Activated naive CD8-positive, alpha-beta T cell treated with anti-CD3 and anti-CD28 coated beads for 36 hours (primary cell): Measurements from ENCODE around the gene STAC. TPM values are rescaled to one million over a fixed set of nuclear protein-coding genes. Genes with fewer than 3 reads are reported as not detected.
"Not testable (repeated sequence)": the region's sequence is repeated elsewhere in the genome, so short reads cannot be mapped to it uniquely, and the experiment has no call there.

ENCODE experiments used
- DNase-seq: peaks from one replicate; pipeline ENCODE4 v3.0.0; 2021
- H3K27ac Mint-ChIP-seq: one replicate; pipeline ENCODE4 v1.8.0; 2022; ENCODE audit warnings: mild to moderate bottlenecking, moderate library complexity, mixed read lengths
- H3K27me3 Mint-ChIP-seq: one replicate; pipeline ENCODE4 v1.8.0; 2022; ENCODE audit warnings: mild to moderate bottlenecking, mixed read lengths
- H3K36me3 Mint-ChIP-seq: one replicate; pipeline ENCODE4 v1.8.0; 2021; ENCODE audit warnings: mild to moderate bottlenecking, mixed read lengths
- H3K4me1 Mint-ChIP-seq: one replicate; pipeline ENCODE4 v1.8.0; 2021; ENCODE audit warnings: mixed read lengths
- H3K4me3 Mint-ChIP-seq: one replicate; pipeline ENCODE4 v1.8.0; 2022; ENCODE audit warnings: mild to moderate bottlenecking, moderate library complexity, mixed read lengths
- H3K9me3 Mint-ChIP-seq: one replicate; pipeline ENCODE4 v1.8.0; 2022; ENCODE audit warnings: mixed read lengths
- total RNA-seq, 2 experiments: library from RNA; stranded (reverse); gene quantifications; one replicate each; pipeline ENCODE4 v1.2.3, GENCODE V29; 2021

STAC gene
- total RNA-seq, 2 experiments from 2014 or later, result not detected

DNA sequence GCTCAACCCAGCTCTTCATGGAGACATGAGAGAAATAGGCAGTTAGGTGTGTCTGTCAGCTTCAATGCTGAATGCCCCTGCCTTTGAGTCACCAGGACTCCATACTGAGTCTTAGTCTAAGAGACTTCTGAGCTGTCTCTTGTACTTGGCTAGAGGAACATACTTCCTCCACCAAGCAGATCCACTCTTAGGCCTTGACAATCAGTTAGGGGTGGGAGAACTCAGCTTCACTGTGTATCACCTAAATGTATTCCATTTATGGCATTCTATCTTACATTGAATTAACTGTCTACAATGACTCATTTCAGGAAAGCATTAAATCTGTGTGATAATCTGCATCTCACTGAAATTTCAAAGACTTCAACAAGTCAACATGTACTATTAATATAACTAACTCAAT lies 66.0 kb downstream of the STAC start:
- Mint-ChIP-seq H3K27me3 (peaks cover 3% of the 10 kb centered on the region), H3K36me3 (no peaks in the 10 kb centered on the region), H3K4me1 (no peaks in the 10 kb centered on the region), H3K4me3 (no peak overlapping the region), H3K27ac (no peak overlapping the region), H3K9me3 (no peaks in the 10 kb centered on the region)
- no peak for DNase-seq

DNA sequence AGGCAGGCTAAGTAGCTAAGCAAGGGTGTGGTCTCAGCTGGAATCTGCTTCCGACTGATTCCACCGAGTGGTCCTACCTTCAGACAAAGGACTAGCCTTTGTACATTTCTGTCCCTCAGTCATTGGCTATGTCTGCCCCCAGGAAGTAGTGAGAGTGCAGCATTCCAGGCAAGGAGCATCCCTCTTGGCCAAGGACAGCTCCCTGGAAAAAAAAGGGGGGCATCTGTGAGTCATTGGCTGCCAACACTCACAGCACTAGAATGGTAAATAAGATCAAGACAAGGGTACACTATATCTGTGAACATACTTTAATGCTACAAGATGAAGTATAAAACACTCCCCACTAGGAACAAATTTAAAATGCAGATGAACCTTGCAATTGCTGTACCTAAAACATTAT lies 66.8 kb downstream of the STAC start:
- Mint-ChIP-seq H3K4me1 (no peaks in the 10 kb centered on the region), H3K4me3 (no peak overlapping the region), H3K27ac (no peak overlapping the region), H3K9me3 (no peaks in the 10 kb centered on the region), H3K36me3 (no peaks in the 10 kb centered on the region), H3K27me3 (peaks cover 3% of the 10 kb centered on the region)
- no peak for DNase-seq

DNA sequence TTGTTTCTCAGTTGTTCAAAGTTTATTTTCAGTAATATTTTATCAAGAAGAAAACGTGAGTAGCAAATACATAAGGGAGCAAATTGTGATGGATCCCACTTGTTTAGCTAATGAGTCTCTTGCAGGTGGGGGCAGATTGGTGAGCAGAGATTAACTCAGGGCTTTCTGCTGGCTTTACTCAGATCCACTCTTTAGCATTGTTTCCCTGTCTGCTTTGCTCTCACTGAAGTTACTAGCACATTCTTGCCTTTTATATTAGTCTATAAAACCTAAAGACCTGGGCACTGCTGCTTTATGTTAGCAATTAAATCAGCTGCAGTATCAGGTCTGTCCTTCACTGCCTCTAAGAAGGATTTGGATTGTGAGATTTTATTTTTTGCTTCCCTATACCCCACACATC lies 71.5 kb downstream of the STAC start:
- Mint-ChIP-seq H3K9me3 (no peaks in the 10 kb centered on the region), H3K27me3 (no peaks in the 10 kb centered on the region), H3K4me1 (no peaks in the 10 kb centered on the region), H3K4me3 (no peak overlapping the region), H3K27ac (no peak overlapping the region), H3K36me3 (no peaks in the 10 kb centered on the region)
- DNase-seq, result no peak

DNA sequence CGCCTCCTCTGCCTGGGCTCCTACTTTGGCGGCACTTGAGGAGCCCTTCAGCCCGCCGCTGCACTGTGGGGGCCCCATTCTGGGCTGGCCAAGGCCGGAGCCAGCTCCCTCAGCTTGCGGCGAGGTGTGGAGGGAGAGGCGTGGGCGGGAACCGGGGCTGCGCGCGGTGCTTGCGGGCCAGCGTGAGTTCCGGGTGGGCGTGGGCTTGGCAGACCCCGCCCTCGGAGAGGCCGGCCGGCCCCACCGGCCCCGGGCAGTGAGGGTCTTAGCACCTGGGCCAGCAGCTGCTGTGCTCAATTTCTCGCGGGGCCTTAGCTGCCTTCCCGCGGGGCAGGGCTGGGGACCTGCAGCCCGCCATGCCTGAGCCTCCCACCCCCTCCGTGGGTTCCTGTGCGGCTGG lies 72.9 kb downstream of the STAC start:
- DNase-seq, H3K9me3 Mint-ChIP-seq, H3K4me1 Mint-ChIP-seq, H3K36me3 Mint-ChIP-seq, H3K27ac Mint-ChIP-seq, H3K4me3 Mint-ChIP-seq, H3K27me3 Mint-ChIP-seq: not testable (repeated sequence)

DNA sequence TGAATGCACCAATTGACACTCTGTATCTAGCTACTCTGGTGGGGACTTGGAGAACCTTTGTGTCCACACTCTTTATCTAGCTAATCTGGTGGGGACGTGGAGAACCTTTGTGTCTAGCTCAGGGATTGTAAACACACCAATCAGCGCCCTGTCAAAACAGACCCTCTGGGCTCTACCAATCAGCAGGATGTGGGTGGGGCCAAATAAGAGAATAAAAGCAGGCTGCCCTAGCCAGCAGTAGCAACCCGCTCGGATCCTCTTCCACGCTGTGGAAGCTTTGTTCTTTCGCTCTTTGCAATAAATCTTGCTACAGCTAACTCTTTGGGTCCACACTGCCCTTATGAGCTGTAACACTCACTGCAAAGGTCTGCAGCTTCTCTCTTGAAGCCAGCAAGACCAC lies 73.6 kb downstream of the STAC start:
- H3K27ac Mint-ChIP-seq, DNase-seq: not testable (repeated sequence)

DNA sequence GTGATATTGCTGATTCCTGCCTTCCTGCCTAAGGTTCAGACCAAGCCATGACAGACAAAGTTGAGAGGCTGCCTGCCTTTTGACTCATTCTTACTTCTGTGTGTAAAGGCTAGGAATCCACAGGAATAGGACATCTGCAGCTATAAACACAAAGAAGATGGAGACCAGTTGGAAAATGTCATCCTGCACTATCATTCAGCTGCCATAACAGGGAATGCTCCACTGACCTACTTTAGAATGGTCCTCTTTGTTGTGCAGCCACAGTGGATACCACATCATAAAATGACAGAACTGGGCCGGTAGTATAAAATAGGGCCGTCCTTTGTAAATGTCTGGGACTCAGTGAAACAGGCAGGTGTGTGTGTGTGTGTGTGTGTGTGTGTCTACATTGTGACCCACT lies 75.1 kb downstream of the STAC start:
- H3K9me3 Mint-ChIP-seq, result no peaks in the 10 kb centered on the region
- no peaks in the 10 kb centered on the region for H3K36me3 Mint-ChIP-seq
- no peak overlapping the region for H3K4me3 Mint-ChIP-seq
- H3K4me1 Mint-ChIP-seq, result no peaks in the 10 kb centered on the region
- H3K27ac Mint-ChIP-seq, result no peak overlapping the region
- no peak for DNase-seq
- H3K27me3 Mint-ChIP-seq, result no peaks in the 10 kb centered on the region

More for the DNA sequence above, 73.6 kb downstream of the STAC start:
- H3K4me3 Mint-ChIP-seq, H3K36me3 Mint-ChIP-seq, H3K27me3 Mint-ChIP-seq, H3K9me3 Mint-ChIP-seq, H3K4me1 Mint-ChIP-seq: not testable (repeated sequence)

DNA sequence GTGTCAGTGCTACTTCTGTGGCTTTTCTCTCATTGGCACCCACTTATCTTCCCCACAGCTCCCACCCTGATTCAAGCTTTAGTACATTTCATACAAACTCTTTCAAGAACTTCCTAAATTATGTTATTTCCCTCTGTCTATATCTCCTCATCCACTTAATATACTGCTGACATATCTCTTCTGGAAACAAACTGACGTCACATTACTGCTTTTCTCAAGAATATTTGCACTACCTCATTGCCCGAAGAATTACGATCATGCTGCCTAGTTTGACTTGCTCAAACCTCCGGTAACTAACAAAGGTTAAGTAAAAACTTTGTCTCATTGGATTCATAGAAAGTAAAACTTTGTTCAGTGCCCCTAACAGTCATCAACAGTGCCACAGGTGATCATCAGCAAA lies 76.5 kb downstream of the STAC start:
- Mint-ChIP-seq H3K4me3 (no peak overlapping the region), H3K9me3 (no peaks in the 10 kb centered on the region)

DNA sequence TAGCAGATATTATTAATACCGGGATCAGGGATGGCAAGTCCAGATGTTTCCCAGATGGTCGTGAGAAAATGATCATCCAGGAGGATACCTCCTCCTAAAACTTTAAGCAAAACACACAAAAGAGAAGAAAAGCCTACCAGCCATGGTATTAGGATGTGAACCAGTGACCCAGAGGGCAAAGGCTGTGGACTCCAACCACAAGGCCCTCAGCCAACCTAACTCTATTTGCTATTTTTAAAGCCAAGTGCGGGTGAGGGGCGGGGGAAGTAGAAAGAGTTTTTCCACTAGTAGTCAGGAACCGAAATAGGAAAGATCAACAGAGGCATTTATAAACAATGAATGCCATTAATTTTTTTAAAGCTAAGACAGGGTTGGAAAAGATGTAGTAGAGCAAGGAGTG lies 77.4 kb downstream of the STAC start:
- Mint-ChIP-seq H3K27me3 (no peaks in the 10 kb centered on the region), H3K27ac (no peak overlapping the region), H3K36me3 (no peaks in the 10 kb centered on the region), H3K4me1 (no peaks in the 10 kb centered on the region), H3K4me3 (no peak overlapping the region), H3K9me3 (no peaks in the 10 kb centered on the region)
- DNase-seq, result no peak

More for the DNA sequence above, 76.5 kb downstream of the STAC start:
- Mint-ChIP-seq H3K36me3 (no peaks in the 10 kb centered on the region), H3K27ac (no peak overlapping the region), H3K4me1 (no peaks in the 10 kb centered on the region), H3K27me3 (no peaks in the 10 kb centered on the region)
- no peak for DNase-seq

DNA sequence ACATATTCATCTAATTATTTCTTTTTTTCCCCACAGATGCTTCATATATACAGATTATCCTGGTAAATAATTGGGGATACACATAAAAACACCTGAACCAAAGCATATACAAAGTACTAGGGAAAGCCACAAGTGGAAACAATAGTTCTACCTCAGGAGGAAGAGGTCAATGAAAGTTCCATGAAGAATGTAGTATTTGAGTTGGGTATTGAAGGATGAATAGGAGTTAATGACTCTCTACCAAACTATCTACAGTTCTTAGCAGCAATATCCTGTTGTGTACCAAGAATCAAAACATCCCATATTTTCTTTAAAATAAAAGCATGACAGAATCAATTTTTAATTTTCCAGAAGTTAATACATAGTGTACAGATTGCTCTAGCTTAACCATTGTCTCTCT lies 78.9 kb downstream of the STAC start:
- no peaks in the 10 kb centered on the region for H3K4me1 Mint-ChIP-seq
- H3K9me3 Mint-ChIP-seq, result no peaks in the 10 kb centered on the region
- no peaks in the 10 kb centered on the region for H3K36me3 Mint-ChIP-seq
- no peak overlapping the region for H3K27ac Mint-ChIP-seq
- H3K4me3 Mint-ChIP-seq, result no peak overlapping the region
- H3K27me3 Mint-ChIP-seq, result no peaks in the 10 kb centered on the region
- DNase-seq, result no peak

DNA sequence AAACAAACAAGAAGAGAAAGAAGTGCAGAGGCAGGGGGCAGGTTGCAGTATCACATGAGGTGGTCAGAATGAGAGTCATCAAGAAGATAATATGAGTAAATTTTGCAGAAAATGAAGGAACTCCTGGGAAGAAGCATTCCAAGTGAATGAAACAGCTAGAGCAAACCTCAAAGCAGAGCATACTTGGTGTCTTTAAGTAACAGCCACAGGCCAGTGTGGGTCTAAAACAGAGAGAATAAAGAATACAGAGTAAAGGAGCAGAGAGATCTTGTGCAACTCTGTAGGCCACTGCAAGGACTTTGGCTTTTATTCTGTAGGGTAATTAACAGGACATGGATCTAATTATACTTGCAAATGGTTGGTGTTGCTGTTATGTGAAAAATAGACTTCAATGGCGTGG lies 81.3 kb downstream of the STAC start:
- peaks cover 4% of the 10 kb centered on the region for H3K9me3 Mint-ChIP-seq
- no peaks in the 10 kb centered on the region for H3K36me3 Mint-ChIP-seq
- no peak overlapping the region for H3K4me3 Mint-ChIP-seq
- no peak for DNase-seq
- H3K4me1 Mint-ChIP-seq, result no peaks in the 10 kb centered on the region
- H3K27me3 Mint-ChIP-seq, result no peaks in the 10 kb centered on the region
- H3K27ac Mint-ChIP-seq, result no peak overlapping the region

DNA sequence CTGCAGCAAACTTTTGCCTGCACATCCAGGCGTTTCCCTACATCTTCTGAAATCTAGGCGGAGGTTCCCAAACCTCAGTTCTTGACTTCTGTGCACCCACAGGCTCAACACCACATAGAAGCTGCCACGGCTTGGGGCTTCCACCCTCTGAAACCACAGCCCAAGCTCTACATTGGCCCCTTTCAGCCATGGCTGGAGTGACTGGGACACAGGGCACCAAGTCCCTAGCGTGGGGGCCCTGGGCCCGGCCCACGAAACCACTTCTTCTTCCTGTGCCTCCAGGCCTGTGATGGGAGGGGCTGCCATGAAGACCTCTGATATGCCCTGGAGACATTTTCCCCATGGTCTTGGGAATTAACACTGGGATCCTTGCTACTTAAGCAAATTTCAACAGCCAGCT lies 91.7 kb downstream of the STAC start:
- H3K27me3 Mint-ChIP-seq, H3K27ac Mint-ChIP-seq, H3K9me3 Mint-ChIP-seq, H3K4me3 Mint-ChIP-seq, DNase-seq, H3K36me3 Mint-ChIP-seq, H3K4me1 Mint-ChIP-seq: not testable (repeated sequence)

DNA sequence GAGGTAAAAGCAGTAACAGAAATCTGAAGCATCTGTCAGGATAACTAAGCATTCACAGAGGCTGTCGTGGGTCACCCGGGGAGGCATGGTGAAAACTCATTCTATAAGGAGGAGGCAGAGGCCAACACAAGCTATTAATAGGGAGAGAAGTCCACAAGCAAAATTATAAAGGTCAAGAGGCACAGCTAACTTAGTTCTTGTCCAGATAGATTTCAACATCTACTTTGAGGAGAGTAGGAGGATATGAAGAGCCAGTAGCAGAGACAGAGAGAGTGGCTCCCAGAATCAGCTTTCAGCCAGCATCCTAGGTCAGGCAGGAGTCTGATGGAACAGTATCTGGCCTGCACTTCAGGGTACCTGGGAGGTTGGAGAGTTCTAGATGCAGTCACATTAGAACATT lies 95.3 kb downstream of the STAC start:
- DNase-seq, result no peak
- H3K27ac Mint-ChIP-seq, result no peak overlapping the region
- no peaks in the 10 kb centered on the region for H3K27me3 Mint-ChIP-seq
- H3K4me3 Mint-ChIP-seq, result no peak overlapping the region
- H3K9me3 Mint-ChIP-seq, result peaks cover 5% of the 10 kb centered on the region
- no peaks in the 10 kb centered on the region for H3K36me3 Mint-ChIP-seq
- H3K4me1 Mint-ChIP-seq, result no peaks in the 10 kb centered on the region

DNA sequence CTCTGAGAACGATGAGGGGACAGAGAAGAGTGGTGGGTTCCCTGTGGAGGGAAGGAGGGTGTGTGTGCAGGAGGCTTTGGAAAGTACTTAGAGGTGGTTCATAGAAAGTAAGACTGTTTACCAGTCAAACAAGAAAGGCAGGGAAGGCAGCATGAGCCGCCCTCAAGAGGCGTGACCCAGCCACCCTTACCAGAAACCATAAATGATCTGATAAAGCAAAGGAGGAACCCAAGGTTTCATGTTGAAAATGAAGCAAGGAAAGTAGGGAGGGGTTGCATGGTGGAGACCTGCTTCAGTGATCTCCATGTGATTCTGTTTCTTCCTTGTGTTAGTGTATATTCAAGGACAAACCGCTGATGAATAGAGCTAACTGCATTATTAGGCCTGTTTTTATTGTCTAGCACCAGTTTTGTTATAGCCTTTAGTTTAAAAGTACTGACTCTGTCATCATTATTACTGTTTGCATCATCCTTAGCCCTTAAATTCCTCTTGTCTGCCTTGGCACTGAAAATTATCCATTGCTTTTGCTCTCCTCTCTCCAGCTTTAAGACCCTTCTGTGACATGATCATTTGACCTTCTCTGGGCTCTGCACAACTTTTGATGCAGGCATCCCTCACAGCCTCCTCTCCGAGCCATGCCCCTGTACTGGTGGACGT lies 96.1 kb downstream of the STAC start:
- Mint-ChIP-seq H3K36me3 (no peaks in the 10 kb centered on the region), H3K4me3 (no peak overlapping the region), H3K27ac (no peak overlapping the region), H3K27me3 (no peaks in the 10 kb centered on the region), H3K4me1 (no peaks in the 10 kb centered on the region), H3K9me3 (peaks cover 5% of the 10 kb centered on the region)
- no peak for DNase-seq

DNA sequence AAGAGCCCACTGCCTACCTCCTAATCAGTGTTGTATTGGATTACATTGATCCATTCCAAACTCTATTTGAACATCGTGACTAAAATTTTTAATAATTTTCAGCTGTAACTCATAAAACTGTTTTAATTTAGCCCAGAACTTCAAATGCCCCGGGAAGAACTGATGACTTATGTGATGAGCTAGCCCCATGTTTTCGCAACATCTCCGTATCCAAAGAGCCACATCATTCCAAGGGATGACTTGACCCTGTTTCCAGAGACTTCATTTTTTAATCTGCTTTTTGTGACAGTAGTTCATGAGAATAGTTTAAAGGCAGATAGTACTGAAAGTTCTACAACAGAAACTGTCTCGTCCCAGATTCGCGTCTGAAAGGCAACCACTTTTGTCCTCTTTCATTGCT lies 97.4 kb downstream of the STAC start:
- H3K9me3 Mint-ChIP-seq, result peaks cover 5% of the 10 kb centered on the region
- DNase-seq, result no peak
- no peaks in the 10 kb centered on the region for H3K36me3 Mint-ChIP-seq
- no peak overlapping the region for H3K27ac Mint-ChIP-seq
- H3K4me3 Mint-ChIP-seq, result no peak overlapping the region
- no peaks in the 10 kb centered on the region for H3K27me3 Mint-ChIP-seq
- H3K4me1 Mint-ChIP-seq, result no peaks in the 10 kb centered on the region

DNA sequence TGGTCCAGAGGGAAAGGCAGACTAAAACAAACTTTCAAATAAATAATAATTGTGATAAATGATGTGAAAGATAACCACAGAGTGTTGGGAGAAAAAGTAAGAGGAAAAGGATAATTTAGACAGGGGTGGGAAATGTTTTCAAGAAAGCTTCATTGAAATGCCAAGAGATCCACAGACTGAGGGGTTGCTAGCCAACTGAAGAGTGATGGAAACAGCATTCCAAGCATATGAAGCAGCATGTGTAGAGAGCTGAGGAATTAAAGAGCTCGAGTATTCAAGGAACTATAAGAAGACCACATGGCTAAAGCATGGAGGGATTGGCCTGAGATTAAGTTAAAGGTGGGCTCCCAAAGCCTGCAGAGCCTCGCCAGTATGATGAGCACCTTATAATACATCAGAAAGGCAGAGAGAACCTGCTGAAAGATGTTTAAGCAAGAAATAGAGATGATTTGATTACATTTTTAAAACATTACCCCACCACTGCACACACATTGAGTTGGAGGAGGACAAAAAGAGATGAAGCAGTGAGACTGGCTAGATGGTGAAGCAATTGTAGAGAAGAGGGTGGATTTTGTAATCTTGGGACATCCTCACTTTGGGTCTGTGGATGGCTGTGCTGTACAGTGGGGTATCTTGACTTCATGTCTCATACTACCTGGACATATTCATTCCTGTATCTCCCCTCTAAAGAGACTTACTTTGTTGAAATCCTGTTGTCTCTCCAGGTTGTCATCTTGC lies 100.8 kb downstream of the STAC start:
- no peaks in the 10 kb centered on the region for H3K36me3 Mint-ChIP-seq
- DNase-seq, result no peak
- no peaks in the 10 kb centered on the region for H3K4me1 Mint-ChIP-seq

DNA sequence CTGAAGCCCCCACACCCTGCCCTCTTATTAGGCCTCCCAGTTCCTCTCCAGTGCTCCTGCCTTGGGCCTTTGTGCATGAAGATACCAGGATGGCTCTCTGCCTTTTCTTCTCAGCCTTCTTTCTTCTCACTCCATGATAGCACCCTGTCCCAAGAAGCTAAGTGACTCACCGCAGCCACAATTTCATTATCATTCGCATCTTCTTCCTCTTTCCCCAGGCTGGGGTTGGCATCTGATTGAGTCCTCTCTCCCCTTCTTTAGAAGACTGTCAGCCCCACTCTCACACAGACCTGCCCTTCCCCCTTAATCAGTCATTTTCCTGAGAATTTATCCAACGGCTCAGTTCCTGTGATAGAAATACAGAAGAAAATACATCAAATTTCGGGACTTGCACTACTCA lies 102.0 kb downstream of the STAC start:
- Mint-ChIP-seq H3K27ac (no peak overlapping the region), H3K27me3 (peaks cover 3% of the 10 kb centered on the region), H3K4me1 (no peaks in the 10 kb centered on the region), H3K9me3 (peaks cover 5% of the 10 kb centered on the region), H3K4me3 (no peak overlapping the region), H3K36me3 (no peaks in the 10 kb centered on the region)
- DNase-seq, result no peak

More for the DNA sequence above, 100.8 kb downstream of the STAC start:
- no peak overlapping the region for H3K27ac Mint-ChIP-seq
- no peak overlapping the region for H3K4me3 Mint-ChIP-seq
- no peaks in the 10 kb centered on the region for H3K27me3 Mint-ChIP-seq
- H3K9me3 Mint-ChIP-seq, result peaks cover 5% of the 10 kb centered on the region
